HG03095 (cell line): ENCODE measurements around the gene BACE1.
"Not testable (repeated sequence)": the region's sequence is repeated elsewhere in the genome, so short reads cannot be mapped to it uniquely, and the experiment has no call there.

Experiments
- ATAC-seq: cut with Tn5 transposase; IDR thresholded peaks from one replicate; pipeline ENCODE4 v1.9.1; 2021; ENCODE audit warnings: moderate library complexity; ENCODE audit not compliant: unreplicated experiment

The BACE1 gene

GRCh38 chr11:117278347-117278746 lies 37.7 kb downstream of the BACE1 start:
- no peak for ATAC-seq

- ATAC-seq = no peak
Measured at GRCh38 chr11:117273550-117274289, 42.3 kb downstream of the BACE1 start.

- not testable (repeated sequence) for ATAC-seq
Measured at GRCh38 chr11:117272175-117272574, 43.9 kb downstream of the BACE1 start.

GRCh38 chr11:117271208-117271607 lies 44.8 kb downstream of the BACE1 start:
- no peak for ATAC-seq

- ATAC-seq = no peak
Measured at GRCh38 chr11:117269856-117270255, 46.2 kb downstream of the BACE1 start.

GRCh38 chr11:117265745-117266144 lies 50.3 kb downstream of the BACE1 start:
- no peak for ATAC-seq

- not testable (repeated sequence) for ATAC-seq
Measured at GRCh38 chr11:117264624-117265323, 51.3 kb downstream of the BACE1 start.

- ATAC-seq = no peak
Measured at GRCh38 chr11:117259417-117259816, 56.6 kb downstream of the BACE1 start.

GRCh38 chr11:117258576-117258975 lies 57.5 kb downstream of the BACE1 start:
- no peak for ATAC-seq

GRCh38 chr11:117256573-117256972 lies 59.5 kb downstream of the BACE1 start:
- no peak for ATAC-seq

GRCh38 chr11:117255966-117256365 lies 60.1 kb downstream of the BACE1 start:
- ATAC-seq = no peak

GRCh38 chr11:117251506-117251905 lies 64.5 kb downstream of the BACE1 start:
- no peak for ATAC-seq

- ATAC-seq = no peak
Measured at GRCh38 chr11:117249571-117249970, 66.5 kb downstream of the BACE1 start.

GRCh38 chr11:117248341-117248740 lies 67.7 kb downstream of the BACE1 start:
- no peak for ATAC-seq

GRCh38 chr11:117239295-117239694 lies 76.8 kb downstream of the BACE1 start:
- no peak for ATAC-seq

- ATAC-seq = no peak
Measured at GRCh38 chr11:117238221-117238620, 77.8 kb downstream of the BACE1 start.
